NCI-H2227 (cell line): ENCODE results near the gene BOK.
A peak's percentile ranks its signal among the peaks of the same experiment; 100 is the strongest.

ENCODE experiments used
- DNase-seq: peaks from one replicate; lab custom pipeline; 2025; ENCODE audit not compliant: unreplicated experiment; lab: John Stamatoyannopoulos, UW

Gene BOK

GRCh38 chr2:241598061-241598460 is 39.5 kb downstream of the BOK start:
- no peak for DNase-seq

GRCh38 chr2:241598487-241598886 is 39.9 kb downstream of the BOK start:
- no peak for DNase-seq

- no peak for DNase-seq
These were observed 41.1 kb downstream of the BOK start for GRCh38 chr2:241599615-241600014.

GRCh38 chr2:241601841-241602240 is 43.3 kb downstream of the BOK start:
- no peak for DNase-seq

- DNase-seq = no peak
These were observed 44.2 kb downstream of the BOK start for GRCh38 chr2:241602720-241603119.

GRCh38 chr2:241603686-241604085 is 45.1 kb downstream of the BOK start:
- DNase-seq = no peak

- DNase-seq = no peak
These were observed 47.6 kb downstream of the BOK start for GRCh38 chr2:241606186-241606585.

- no peak for DNase-seq
These were observed 48.8 kb downstream of the BOK start for GRCh38 chr2:241607162-241607885.

- no peak for DNase-seq
These were observed 50.3 kb downstream of the BOK start for GRCh38 chr2:241608881-241609280.

GRCh38 chr2:241609859-241610793 is 51.6 kb downstream of the BOK start:
- peak; percentile 94 for DNase-seq

- no peak for DNase-seq
These were observed 52.5 kb downstream of the BOK start for GRCh38 chr2:241611062-241611461.

- no peak for DNase-seq
These were observed 53.8 kb downstream of the BOK start for GRCh38 chr2:241612156-241613016.

- DNase-seq = no peak
These were observed 54.7 kb downstream of the BOK start for GRCh38 chr2:241613017-241613780.

- DNase-seq = no peak
These were observed 56.5 kb downstream of the BOK start for GRCh38 chr2:241615041-241615440.

- no peak for DNase-seq
These were observed 57.0 kb downstream of the BOK start for GRCh38 chr2:241615522-241616052.

GRCh38 chr2:241616168-241617125 is 57.9 kb downstream of the BOK start:
- peak; percentile 11 for DNase-seq

- peak; percentile 67 for DNase-seq
These were observed 59.0 kb downstream of the BOK start for GRCh38 chr2:241617431-241618154.

- DNase-seq = no peak
These were observed 59.8 kb downstream of the BOK start for GRCh38 chr2:241618296-241618805.
